Liver (tissue), 9 donors: Measurements from ENCODE around the gene GLP2R. TPM values are rescaled to one million over a fixed set of nuclear protein-coding genes. Genes with fewer than 3 reads are reported as not detected.

Experiments
- DNase-seq: peaks from one replicate; pipeline ENCODE4 v3.0.0-alpha.2; 2017; ENCODE audit warnings: low spot score
- H3K27ac ChIP-seq, 2 donors: one replicate each; pipeline ENCODE4 v1.7.0; 2013; ENCODE audit warnings: inconsistent platforms in 2 of 2, low read length in 2 of 2, control low read depth in 1 of 2, low read depth in 1 of 2, mild to moderate bottlenecking in 1 of 2
- H3K27me3 ChIP-seq, 4 donors: one replicate each; pipeline versions ENCODE4 v1.6.1 to v1.7.0; 2013; ENCODE audit warnings: low read length in 3 of 4, inconsistent platforms in 1 of 4, mild to moderate bottlenecking in 1 of 4, moderate library complexity in 1 of 4; ENCODE audit not compliant: control insufficient read depth in 4 of 4, insufficient read depth in 4 of 4
- H3K36me3 ChIP-seq, 4 donors: one replicate each; pipeline versions ENCODE4 v1.6.1 to v1.7.0; 2013; ENCODE audit warnings: low read length in 3 of 4, mild to moderate bottlenecking in 3 of 4, low read depth in 1 of 4, moderate library complexity in 1 of 4; ENCODE audit not compliant: control insufficient read depth in 4 of 4, insufficient read depth in 3 of 4
- H3K4me1 ChIP-seq, 4 donors: one replicate each; pipeline versions ENCODE4 v1.6.1 to v1.7.0; 2013; ENCODE audit warnings: low read length in 3 of 4, mild to moderate bottlenecking in 3 of 4, moderate library complexity in 1 of 4; ENCODE audit not compliant: control insufficient read depth in 4 of 4, insufficient read depth in 4 of 4
- H3K4me3 ChIP-seq, 3 donors: one replicate each; pipeline versions ENCODE4 v1.6.1 to v1.7.0; 2013; ENCODE audit warnings: low read length in 3 of 3, control low read depth in 1 of 3, low read depth in 1 of 3, mild to moderate bottlenecking in 1 of 3
- H3K9ac ChIP-seq, 2 donors: one replicate each; pipeline ENCODE4 v1.7.0; 2013; ENCODE audit warnings: low read length in 2 of 2, mild to moderate bottlenecking in 2 of 2, moderate library complexity in 2 of 2, control low read depth in 1 of 2, low read depth in 1 of 2
- H3K9me3 ChIP-seq, 4 donors: one replicate each; pipeline versions ENCODE4 v1.6.1 to v1.7.0; 2013; ENCODE audit warnings: low read length in 3 of 4; ENCODE audit not compliant: control insufficient read depth in 4 of 4
- ATF3 ChIP-seq: IDR thresholded peaks from 2 replicates; pipeline ENCODE4 v1.6.1; 2016; ENCODE audit warnings: antibody characterized with exemption
- CTCF ChIP-seq: fragments of 150-350 bp; IDR thresholded peaks from 2 replicates; pipeline ENCODE4 v1.5.1; 2017; ENCODE audit warnings: improper control_type of control experiment, low read depth, low read length; ENCODE audit not compliant: missing input control
- FOXA1 ChIP-seq: IDR thresholded peaks from 2 replicates; pipeline ENCODE4 v1.6.1; 2016; ENCODE audit warnings: antibody characterized with exemption
- FOXA2 ChIP-seq: IDR thresholded peaks from 2 replicates; pipeline ENCODE4 v1.6.1; 2016; ENCODE audit warnings: antibody characterized with exemption
- GABPA ChIP-seq, 2 donors: IDR thresholded peaks in 1 of 2; conservative IDR thresholded peaks in 1 of 2; 2 replicates each; pipeline ENCODE4 v1.6.1; 2016; ENCODE audit warnings: antibody characterized with exemption in 2 of 2, mild to moderate bottlenecking in 1 of 2, moderate library complexity in 1 of 2
- HNF4A ChIP-seq, 2 donors: conservative IDR thresholded peaks; 2 replicates each; pipeline ENCODE4 v1.6.1; 2016; ENCODE audit warnings: antibody characterized with exemption in 2 of 2, mild to moderate bottlenecking in 2 of 2
- HNF4G ChIP-seq: IDR thresholded peaks from 2 replicates; pipeline ENCODE4 v1.6.1; 2016; ENCODE audit warnings: antibody characterized with exemption
- MAX ChIP-seq: IDR thresholded peaks from 2 replicates; pipeline ENCODE4 v1.6.1; 2016; ENCODE audit warnings: antibody characterized with exemption
- NR2F2 ChIP-seq: IDR thresholded peaks from 2 replicates; pipeline ENCODE4 v1.6.1; 2016; ENCODE audit warnings: antibody characterized with exemption
- RAD21 ChIP-seq, 2 donors: IDR thresholded peaks; 2 replicates each; pipeline ENCODE4 v1.6.1; 2016; ENCODE audit warnings: antibody characterized with exemption in 2 of 2, mild to moderate bottlenecking in 2 of 2
- REST ChIP-seq: IDR thresholded peaks from 2 replicates; pipeline ENCODE4 v1.6.1; 2016; ENCODE audit warnings: antibody characterized with exemption, mild to moderate bottlenecking
- RXRA ChIP-seq, 2 donors: IDR thresholded peaks; 2 replicates each; pipeline ENCODE4 v1.6.1; 2017 to 2018; ENCODE audit warnings: antibody characterized with exemption in 2 of 2, mild to moderate bottlenecking in 1 of 2
- SP1 ChIP-seq: IDR thresholded peaks from 2 replicates; pipeline ENCODE4 v1.6.1; 2018; ENCODE audit warnings: antibody characterized with exemption, mild to moderate bottlenecking
- TAF1 ChIP-seq: conservative IDR thresholded peaks from 2 replicates; pipeline ENCODE4 v1.6.1; 2016; ENCODE audit warnings: antibody characterized with exemption, mild to moderate bottlenecking
- YY1 ChIP-seq: IDR thresholded peaks from 2 replicates; pipeline ENCODE4 v1.6.1; 2016; ENCODE audit warnings: antibody characterized with exemption, mild to moderate bottlenecking
- ZBTB33 ChIP-seq: IDR thresholded peaks from 2 replicates; pipeline ENCODE4 v1.6.1; 2016; ENCODE audit warnings: antibody characterized with exemption
- WGBS: extraction: QIAGEN DNeasy Blood & Tissue Kit; methylation state at CpG from one replicate; pipeline ENCODE4 v1.1.7; 2013; 5-methylcytosine and 5-hydroxymethylcytosine counted together
- polyA plus RNA-seq, 2 donors: library from polyadenylated mRNA; stranded (reverse) in 1 of 2; unstranded in 1 of 2; fragments of 200-250 nt in 1 of 2; fragments of >200 nt in 1 of 2; fragmentation: Nextera tagmentation in 1 of 2; extraction: Ambion mirVana in 1 of 2; gene quantifications; one replicate each; pipeline versions ENCODE4 v1.2.1 to v1.2.3, GENCODE V29; 2013 to 2015
- total RNA-seq, 2 donors: library from RNA; depleted of rRNA; stranded (reverse); fragments of >200 nt; gene quantifications; one replicate each; pipeline ENCODE4 v1.2.3, GENCODE V29; 2014
- donor health status: healthy.
- donor health status: healthy.
- donor health status: healthy.
- donor health status: healthy.
- donor health status: healthy.

Gene GLP2R
- total and polyA plus RNA-seq, 4 donors: 0.39 to 1.4 (median 0.58) TPM

- no peak overlapping the region for H3K4me3 ChIP-seq
- no peak for DNase-seq
- H3K27me3 ChIP-seq: no peaks in the 10 kb centered on the region
- 47% methylated on average over 14 of the region's 14 CpGs for whole genome bisulfite sequencing
- H3K27ac ChIP-seq: peak overlapping the region; percentile 21 to 56
- H3K4me1 ChIP-seq: peaks cover 0 to 10% (median 9%) of the 10 kb centered on the region in 4 donors
- no peaks in the 10 kb centered on the region for H3K9me3 ChIP-seq
- H3K9ac ChIP-seq: no peak overlapping the region
- no peaks in the 10 kb centered on the region for H3K36me3 ChIP-seq
- no peak for TF ChIP-seq CTCF
- no peak for TF ChIP-seq YY1
- TF ChIP-seq TAF1: no peak
- no peak for TF ChIP-seq GABPA (IDR thresholded peaks at IDR 0.05 in 1 of 2, conservative IDR thresholded peaks at IDR 0.05 in 1 of 2)
- TF ChIP-seq ZBTB33: no peak
- peak; percentile 32 for TF ChIP-seq REST
- peak; percentile 91 for TF ChIP-seq FOXA2
- TF ChIP-seq NR2F2: peak; percentile 47
- no peak for TF ChIP-seq MAX
- TF ChIP-seq ATF3: no peak
- peak; percentile 84 to 87 for TF ChIP-seq RXRA (IDR thresholded peaks at IDR 0.05)
- TF ChIP-seq SP1: peak; percentile 86
- TF ChIP-seq FOXA1: peak; percentile 79
- TF ChIP-seq HNF4G: no peak
- TF ChIP-seq HNF4A (conservative IDR thresholded peaks at IDR 0.05): peak in 1 of 2 donors; percentile 30
- TF ChIP-seq RAD21 (IDR thresholded peaks at IDR 0.05): peak in 1 of 2 donors; percentile 12
Observed at GRCh38 chr17:9842057-9842758, 16.5 kb downstream of the GLP2R start.
